HL-60 (cell line): ENCODE measurements around the gene SKI.

Experiments used
- DNase-seq, 2 experiments: peaks; one replicate each; pipeline ENCODE4 v3.0.0-alpha.2; 2010 to 2020; ENCODE audit warnings: low read depth in 1 of 2, low spot score in 1 of 2
- H3K27ac ChIP-seq: fragments of 250-450 bp; sonication (Bioruptor Pico); replicated peaks from 2 replicates; pipeline ENCODE4 v1.5.1; 2020; ENCODE audit warnings: mild to moderate bottlenecking, moderate library complexity
- H3K27me3 ChIP-seq: fragments of 250-450 bp; sonication (Bioruptor Pico); 2 replicates; pipeline ENCODE4 v1.5.1; 2021; ENCODE audit warnings: mild to moderate bottlenecking, moderate library complexity; ENCODE audit not compliant: insufficient read depth, poor library complexity, severe bottlenecking
- H3K4me3 ChIP-seq: replicated peaks from 2 replicates; pipeline ENCODE4 v1.5.1; 2011; ENCODE audit warnings: mild to moderate bottlenecking, control low read depth, low read length; ENCODE audit not compliant: insufficient read depth
- CTCF ChIP-seq: IDR thresholded peaks from one replicate; pipeline ENCODE4 v1.5.1; 2011; ENCODE audit warnings: low read length, control low read depth, inconsistent platforms; ENCODE audit not compliant: insufficient read depth
- GABPA ChIP-seq: IDR thresholded peaks from 2 replicates; pipeline ENCODE4 v1.6.1; 2012; ENCODE audit warnings: low read depth
- POLR2AphosphoS5 ChIP-seq: IDR thresholded peaks from 2 replicates; pipeline ENCODE4 v1.6.1; 2012; ENCODE audit warnings: low read depth
- REST ChIP-seq: IDR thresholded peaks from 2 replicates; pipeline ENCODE4 v1.6.1; 2012; ENCODE audit warnings: low read depth; ENCODE audit not compliant: insufficient replicate concordance
- SPI1 ChIP-seq: IDR thresholded peaks from 2 replicates; pipeline ENCODE4 v1.6.1; 2012; ENCODE audit warnings: low read depth, mild to moderate bottlenecking, borderline replicate concordance

The SKI gene

GRCh38 chr1:2266301-2266975 is 38.3 kb downstream of the SKI start:
- Histone ChIP-seq H3K27ac (no peak overlapping the region), H3K27me3 (no peaks in the 10 kb centered on the region), H3K4me3 (no peak overlapping the region)
- TF ChIP-seq REST (no peak), CTCF (no peak), GABPA (no peak), SPI1 (no peak), POLR2AphosphoS5 (no peak)
- no peak for DNase-seq

- Histone ChIP-seq H3K4me3 (no peak overlapping the region), H3K27ac (no peak overlapping the region)
- TF ChIP-seq SPI1 = no peak
- no peak for TF ChIP-seq GABPA
- no peak for TF ChIP-seq CTCF
- no peak for TF ChIP-seq REST
- no peak for TF ChIP-seq POLR2AphosphoS5
Observed at GRCh38 chr1:2267051-2267830, 39.1 kb downstream of the SKI start.

GRCh38 chr1:2267862-2268261 is 39.7 kb downstream of the SKI start:
- H3K27ac ChIP-seq = no peak overlapping the region
- no peak overlapping the region for H3K4me3 ChIP-seq
- TF ChIP-seq GABPA (no peak), SPI1 (no peak), POLR2AphosphoS5 (no peak)
- no peaks in the 10 kb centered on the region for H3K27me3 ChIP-seq
- DNase-seq = no peak

More at GRCh38 chr1:2267051-2267830, 39.1 kb downstream of the SKI start:
- DNase-seq = no peak
- no peaks in the 10 kb centered on the region for H3K27me3 ChIP-seq

GRCh38 chr1:2268285-2269056 is 40.4 kb downstream of the SKI start:
- TF ChIP-seq CTCF = no peak
- TF ChIP-seq POLR2AphosphoS5 = no peak
- no peak for TF ChIP-seq SPI1
- DNase-seq = no peak
- Histone ChIP-seq H3K27ac (no peak overlapping the region), H3K4me3 (no peak overlapping the region), H3K27me3 (no peaks in the 10 kb centered on the region)
